Measurements from ENCODE around the gene KCND3.

Gene KCND3

GRCh38 chr1:111959436-111959835 is 30.0 kb downstream of the KCND3 start:
- DNase-seq (ENCODE audit: low read depth, low spot score) = no peak

- no peak for DNase-seq (ENCODE audit: low read depth, low spot score)
Measured at GRCh38 chr1:111958851-111959250, 30.6 kb downstream of the KCND3 start.

- no peak for DNase-seq (ENCODE audit: low read depth, low spot score)
Measured at GRCh38 chr1:111958075-111958474, 31.4 kb downstream of the KCND3 start.

GRCh38 chr1:111956155-111956771 is 33.2 kb downstream of the KCND3 start:
- DNase-seq (ENCODE audit: low read depth, low spot score) = no peak

GRCh38 chr1:111955755-111956154 is 33.7 kb downstream of the KCND3 start:
- DNase-seq (ENCODE audit: low read depth, low spot score) = no peak

- DNase-seq (ENCODE audit: low read depth, low spot score) = no peak
Measured at GRCh38 chr1:111953797-111954196, 35.7 kb downstream of the KCND3 start.

- DNase-seq (ENCODE audit: low read depth, low spot score) = no peak
Measured at GRCh38 chr1:111952125-111952657, 37.3 kb downstream of the KCND3 start.

GRCh38 chr1:111948209-111949171 is 41.0 kb downstream of the KCND3 start:
- peak; percentile 52 for DNase-seq (ENCODE audit: low read depth, low spot score)

- no peak for DNase-seq (ENCODE audit: low read depth, low spot score)
Measured at GRCh38 chr1:111943846-111944749, 45.4 kb downstream of the KCND3 start.

GRCh38 chr1:111943066-111943465 is 46.4 kb downstream of the KCND3 start:
- no peak for DNase-seq (ENCODE audit: low read depth, low spot score)

GRCh38 chr1:111938536-111938935 is 50.9 kb downstream of the KCND3 start:
- DNase-seq (ENCODE audit: low read depth, low spot score) = peak; percentile 27

- no peak for DNase-seq (ENCODE audit: low read depth, low spot score)
Measured at GRCh38 chr1:111938123-111938522, 51.3 kb downstream of the KCND3 start.

GRCh38 chr1:111937147-111937725 is 52.2 kb downstream of the KCND3 start:
- DNase-seq (ENCODE audit: low read depth, low spot score) = peak; percentile 93

- no peak for DNase-seq (ENCODE audit: low read depth, low spot score)
Measured at GRCh38 chr1:111934106-111934852, 55.2 kb downstream of the KCND3 start.

GRCh38 chr1:111930356-111930755 is 59.1 kb downstream of the KCND3 start:
- no peak for DNase-seq (ENCODE audit: low read depth, low spot score)

- no peak for DNase-seq (ENCODE audit: low read depth, low spot score)
Measured at GRCh38 chr1:111928531-111928930, 60.9 kb downstream of the KCND3 start.

GRCh38 chr1:111927652-111928051 is 61.8 kb downstream of the KCND3 start:
- no peak for DNase-seq (ENCODE audit: low read depth, low spot score)

GRCh38 chr1:111924786-111925185 is 64.7 kb downstream of the KCND3 start:
- DNase-seq (ENCODE audit: low read depth, low spot score) = no peak

GRCh38 chr1:111923766-111924165 is 65.7 kb downstream of the KCND3 start:
- no peak for DNase-seq (ENCODE audit: low read depth, low spot score)

- DNase-seq (ENCODE audit: low read depth, low spot score) = no peak
Measured at GRCh38 chr1:111921948-111922347, 67.5 kb downstream of the KCND3 start.
